ENCODE measurements around the gene LAMA2.

The LAMA2 gene

DNA sequence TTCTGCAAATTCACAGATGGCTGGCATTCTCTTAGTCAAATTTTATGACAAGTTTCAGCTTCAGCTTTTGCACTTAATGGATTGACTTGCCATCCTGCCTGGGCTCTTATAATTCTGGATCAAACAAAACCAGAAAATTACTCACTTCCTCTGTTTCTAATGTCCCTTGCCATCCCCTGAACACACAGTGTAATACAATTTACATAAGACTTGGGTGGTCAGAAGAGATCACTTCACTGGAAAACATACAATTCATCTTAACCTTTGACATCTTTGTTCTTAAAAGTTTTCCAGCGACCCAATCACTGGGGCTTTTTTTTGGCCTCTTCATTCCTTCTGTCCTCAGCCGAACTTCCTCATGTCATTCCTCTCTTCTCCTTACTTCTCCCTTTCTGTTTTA lies 628.0 kb downstream of the LAMA2 start:
- TF ChIP-seq, protein P1, sequence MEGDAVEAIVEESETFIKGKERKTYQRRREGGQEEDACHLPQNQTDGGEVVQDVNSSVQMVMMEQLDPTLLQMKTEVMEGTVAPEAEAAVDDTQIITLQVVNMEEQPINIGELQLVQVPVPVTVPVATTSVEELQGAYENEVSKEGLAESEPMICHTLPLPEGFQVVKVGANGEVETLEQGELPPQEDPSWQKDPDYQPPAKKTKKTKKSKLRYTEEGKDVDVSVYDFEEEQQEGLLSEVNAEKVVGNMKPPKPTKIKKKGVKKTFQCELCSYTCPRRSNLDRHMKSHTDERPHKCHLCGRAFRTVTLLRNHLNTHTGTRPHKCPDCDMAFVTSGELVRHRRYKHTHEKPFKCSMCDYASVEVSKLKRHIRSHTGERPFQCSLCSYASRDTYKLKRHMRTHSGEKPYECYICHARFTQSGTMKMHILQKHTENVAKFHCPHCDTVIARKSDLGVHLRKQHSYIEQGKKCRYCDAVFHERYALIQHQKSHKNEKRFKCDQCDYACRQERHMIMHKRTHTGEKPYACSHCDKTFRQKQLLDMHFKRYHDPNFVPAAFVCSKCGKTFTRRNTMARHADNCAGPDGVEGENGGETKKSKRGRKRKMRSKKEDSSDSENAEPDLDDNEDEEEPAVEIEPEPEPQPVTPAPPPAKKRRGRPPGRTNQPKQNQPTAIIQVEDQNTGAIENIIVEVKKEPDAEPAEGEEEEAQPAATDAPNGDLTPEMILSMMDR (IDR thresholded peaks at IDR 0.05; ENCODE audit: low read length, missing control alignments) = no peak
- DNase-seq (ENCODE audit: low read depth) = no peak
- no peak overlapping the region for H3K4me3 ChIP-seq (replicated peaks; ENCODE audit: low read depth, low read length)

DNA sequence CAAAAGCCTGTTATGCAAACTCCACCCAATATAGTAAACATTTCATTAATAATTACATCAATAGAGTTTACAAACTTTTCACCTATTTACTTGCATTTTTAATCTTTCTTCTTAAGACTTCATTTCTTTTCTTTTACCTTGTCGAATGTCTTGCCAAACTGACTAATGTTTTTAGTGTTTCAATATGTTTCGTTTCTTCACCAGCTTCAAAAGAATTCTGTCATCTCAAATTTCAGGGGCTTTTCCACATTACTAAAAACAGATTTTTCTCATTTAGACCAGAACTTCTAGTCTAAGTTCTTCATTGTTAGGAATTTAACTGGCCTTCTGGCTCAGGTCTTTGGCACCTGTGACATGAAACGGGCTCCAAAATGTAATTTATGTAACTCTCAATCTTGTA lies 630.5 kb downstream of the LAMA2 start:
- no peak for DNase-seq (ENCODE audit: low read depth)
- no peak overlapping the region for H3K4me3 ChIP-seq (replicated peaks; ENCODE audit: low read depth, low read length)
- TF ChIP-seq, protein P1 (IDR thresholded peaks at IDR 0.05; ENCODE audit: low read length, missing control alignments) = no peak

DNA sequence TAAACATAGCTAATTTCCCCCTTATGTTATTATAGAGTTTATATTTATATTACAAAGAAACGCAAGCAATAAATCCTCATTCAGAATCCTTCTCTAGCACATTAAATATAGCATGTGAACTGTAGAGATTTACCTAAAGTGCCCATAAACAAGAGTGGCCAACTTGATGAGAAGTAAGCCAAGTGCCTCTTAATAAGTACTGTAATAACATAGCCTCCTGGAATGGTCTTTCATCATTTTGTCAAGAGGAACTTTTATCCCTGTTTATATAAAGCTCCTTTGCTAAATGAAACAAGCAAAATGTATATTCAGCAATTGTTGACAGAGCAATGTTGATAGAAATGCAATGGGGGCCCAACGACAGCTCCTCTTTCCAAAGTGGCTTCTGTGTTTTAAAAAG lies 632.1 kb downstream of the LAMA2 start:
- DNase-seq (ENCODE audit: low read depth) = no peak
- no peak overlapping the region for H3K4me3 ChIP-seq (replicated peaks; ENCODE audit: low read depth, low read length)
- TF ChIP-seq, protein P1 (IDR thresholded peaks at IDR 0.05; ENCODE audit: low read length, missing control alignments) = no peak

DNA sequence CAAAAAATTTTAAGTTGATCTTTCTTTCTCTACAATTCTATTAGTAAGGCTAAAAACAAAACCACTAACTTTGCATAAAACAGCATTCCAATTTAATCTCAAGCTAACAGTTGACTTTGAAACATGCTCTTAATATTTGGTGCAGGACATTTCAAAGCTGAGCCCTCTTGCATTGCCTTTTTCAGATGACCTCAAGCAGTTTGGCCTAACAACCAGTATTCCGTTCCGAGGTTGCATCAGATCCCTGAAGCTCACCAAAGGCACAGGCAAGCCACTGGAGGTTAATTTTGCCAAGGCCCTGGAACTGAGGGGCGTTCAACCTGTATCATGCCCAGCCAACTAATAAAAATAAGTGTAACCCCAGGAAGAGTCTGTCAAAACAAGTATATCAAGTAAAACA lies 633.1 kb downstream of the LAMA2 start:
- no peak overlapping the region for H3K4me3 ChIP-seq (replicated peaks; ENCODE audit: low read depth, low read length)
- TF ChIP-seq, protein P1 (IDR thresholded peaks at IDR 0.05; ENCODE audit: low read length, missing control alignments) = no peak
- no peak for DNase-seq (ENCODE audit: low read depth)

DNA sequence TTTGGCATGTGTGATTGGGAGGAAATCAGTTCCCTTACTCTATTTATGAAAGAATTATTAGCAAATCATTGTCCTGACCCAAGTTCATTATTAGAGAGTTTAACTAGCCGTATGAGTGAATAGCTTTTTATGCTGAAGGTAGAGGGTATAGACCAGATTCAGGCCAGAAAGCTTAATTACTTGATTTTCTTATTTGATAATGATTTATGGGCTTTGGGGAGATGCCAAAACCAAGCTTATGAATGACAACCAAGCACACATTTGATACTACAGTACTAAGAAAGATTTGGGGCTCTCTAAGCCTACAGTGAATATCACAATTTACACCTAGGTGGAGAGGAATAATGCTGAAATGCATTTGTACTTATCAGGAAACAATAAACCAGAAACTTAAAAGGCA lies 633.8 kb downstream of the LAMA2 start:
- DNase-seq (ENCODE audit: low read depth) = no peak
- H3K4me3 ChIP-seq (replicated peaks; ENCODE audit: low read depth, low read length) = no peak overlapping the region
- TF ChIP-seq, protein P1 (IDR thresholded peaks at IDR 0.05; ENCODE audit: low read length, missing control alignments) = no peak

DNA sequence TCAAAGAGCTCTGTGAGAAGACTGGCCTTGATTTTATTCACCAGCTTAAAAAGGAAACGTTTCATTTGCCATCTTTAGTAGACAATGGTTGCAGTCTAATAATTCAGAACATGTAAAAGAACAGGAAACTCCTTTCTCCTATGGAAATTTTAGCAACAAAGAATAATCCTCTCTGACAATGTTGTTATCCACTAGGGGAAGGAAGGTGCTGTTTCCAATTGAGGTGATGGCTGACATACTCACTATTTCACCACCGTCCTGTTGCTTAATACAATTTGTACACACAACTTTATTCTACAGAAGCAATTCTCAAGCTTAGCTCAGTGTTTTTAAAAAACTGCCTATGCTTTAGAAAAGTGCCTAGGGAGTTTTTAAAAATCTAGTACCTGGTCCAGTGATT lies 634.4 kb downstream of the LAMA2 start:
- no peak overlapping the region for H3K4me3 ChIP-seq (replicated peaks; ENCODE audit: low read depth, low read length)
- peak; percentile 60 for DNase-seq (ENCODE audit: low read depth)
- TF ChIP-seq, protein P1 (IDR thresholded peaks at IDR 0.05; ENCODE audit: low read length, missing control alignments) = no peak

DNA sequence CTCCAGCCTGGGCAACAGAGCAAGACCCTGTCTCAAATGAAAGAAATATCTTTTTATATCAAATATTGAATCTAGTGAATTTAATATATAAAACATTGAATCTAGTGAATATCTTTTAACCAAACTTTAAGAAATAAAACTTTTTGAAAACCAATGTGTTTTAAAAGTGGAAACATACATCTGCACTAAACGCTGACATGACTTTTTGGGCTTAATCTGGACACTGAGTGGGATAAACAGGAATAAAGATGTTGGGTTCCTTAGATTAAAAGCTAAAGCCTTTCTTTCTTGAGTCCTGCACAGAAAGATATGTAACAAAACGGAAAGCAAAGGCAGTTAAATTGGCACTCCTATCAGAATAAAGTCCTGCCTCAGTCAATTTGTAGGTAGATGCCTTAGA lies 636.8 kb downstream of the LAMA2 start:
- DNase-seq (ENCODE audit: low read depth) = no peak
- TF ChIP-seq, protein P1 (IDR thresholded peaks at IDR 0.05; ENCODE audit: low read length, missing control alignments) = no peak
- no peak overlapping the region for H3K4me3 ChIP-seq (replicated peaks; ENCODE audit: low read depth, low read length)

Data from fibroblast of pulmonary artery (primary cell).